Adrenal gland (tissue), 12 donors: ENCODE data around the gene HMOX2. TPM values are rescaled to one million over a fixed set of nuclear protein-coding genes. Genes with fewer than 3 reads are reported as not detected.

Source experiments
- DNase-seq, 7 donors: peaks; one replicate each; pipeline ENCODE4 v3.0.0-alpha.2; 2019 to 2020
- H3K27ac ChIP-seq, 5 donors: fragments of 200-600 bp; sonication (generic) in 4 of 5; 1 replicate in 3 of 5; 2 replicates in 2 of 5; pipeline versions ENCODE4 v1.5.1 to v1.8.0; 2016 to 2020; ENCODE audit warnings: mild to moderate bottlenecking in 1 of 5
- H3K27me3 ChIP-seq: fragments of 200-600 bp; 2 replicates; pipeline ENCODE4 v1.8.0; 2021
- H3K36me3 ChIP-seq, 2 donors: fragments of 200-600 bp; replicated peaks in 1 of 2; 1 replicate in 1 of 2; 2 replicates in 1 of 2; pipeline versions ENCODE4 v1.5.1 to v1.8.0; 2018 to 2022
- H3K4me1 ChIP-seq, 2 donors: fragments of 200-600 bp; replicated peaks in 1 of 2; 1 replicate in 1 of 2; 2 replicates in 1 of 2; pipeline versions ENCODE4 v1.5.1 to v1.8.0; 2018 to 2021
- H3K4me3 ChIP-seq, 4 donors: fragments of 200-600 bp; sonication (generic) in 3 of 4; one replicate each; pipeline ENCODE4 v1.5.1; 2016 to 2018
- H3K9me3 ChIP-seq, 3 donors: fragments of 200-600 bp; sonication (generic) in 1 of 3; replicated peaks in 1 of 3; 1 replicate in 2 of 3; 2 replicates in 1 of 3; pipeline versions ENCODE4 v1.5.1 to v1.8.0; 2016 to 2021
- POLR2A ChIP-seq, 2 donors: fragments of 450-650 bp; IDR thresholded peaks; one replicate each; pipeline ENCODE4 v1.6.1; 2017; ENCODE audit warnings: antibody characterized with exemption in 2 of 2, mild to moderate bottlenecking in 2 of 2, moderate library complexity in 1 of 2
- WGBS, 4 donors: extraction: QIAGEN DNeasy Blood & Tissue Kit in 2 of 4; methylation state at CpG; one replicate each; pipeline versions ENCODE4 v1.1.5 to v1.1.7; 2013 to 2017; 5-methylcytosine and 5-hydroxymethylcytosine counted together
- intact Hi-C, 2 donors: fragments of 100-400 bp; cut with DNase I; formaldehyde crosslinking; loops; one replicate each; pipeline versions ENCODE4 v1.14.1 to v1.15.0; 2022 to 2023
- polyA plus RNA-seq, 3 donors: library from polyadenylated mRNA; stranded (reverse); fragments of 200-250 nt in 2 of 3; fragments of 350-450 nt in 1 of 3; fragmentation: Illumina TruSeq in 1 of 3; extraction: RNeasy Lipid Tissue Mini Kit (QIAGEN cat#74804) in 1 of 3; gene quantifications; one replicate each; pipeline ENCODE4 v1.2.3, GENCODE V29; 2013 to 2014
- total RNA-seq, 9 donors: library from RNA; depleted of rRNA in 4 of 9; stranded (reverse); fragments of >200 nt in 4 of 9; fragments of 120-200 nt in 1 of 9; fragmentation: NEBNext Ultra II Directional in 1 of 9; extraction: Animal tissue kit (Norgen Biotek cat#: 25700) in 1 of 9; gene quantifications; one replicate each; pipeline versions ENCODE4 v1.1.0 to v1.2.4, GENCODE V29; 2013 to 2023
- TF ChIP-seq, protein P1 (sequence below), 6 experiments: fragments of 450-650 bp in 4 of 6; fragments of 200-600 bp in 2 of 6; sonication (generic) in 1 of 6; IDR thresholded peaks; 1 replicate in 5 of 6; 2 replicates in 1 of 6; pipeline versions ENCODE4 v1.5.1 to v1.8.0; 2016 to 2021; ENCODE audit warnings: antibody characterized with exemption in 6 of 6, mild to moderate bottlenecking in 2 of 6, moderate library complexity in 1 of 6
- donor health status: healthy with polysubstance abuse.
- donor health status: Bipolar disorder and iron deficiency.
- donor health status: DM: yes; HTN: yes; CAD: no.
- donor health status: DM: no; HTN: no; CAD: no.
- donor health status: DM: no; HTN: no; CAD: no.
- donor health status: DM: yes; HTN: yes; CAD: no.

HMOX2 gene
- total and polyA plus RNA-seq, 12 donors, result 36.1 to 114 (median 65.6) TPM

DNA sequence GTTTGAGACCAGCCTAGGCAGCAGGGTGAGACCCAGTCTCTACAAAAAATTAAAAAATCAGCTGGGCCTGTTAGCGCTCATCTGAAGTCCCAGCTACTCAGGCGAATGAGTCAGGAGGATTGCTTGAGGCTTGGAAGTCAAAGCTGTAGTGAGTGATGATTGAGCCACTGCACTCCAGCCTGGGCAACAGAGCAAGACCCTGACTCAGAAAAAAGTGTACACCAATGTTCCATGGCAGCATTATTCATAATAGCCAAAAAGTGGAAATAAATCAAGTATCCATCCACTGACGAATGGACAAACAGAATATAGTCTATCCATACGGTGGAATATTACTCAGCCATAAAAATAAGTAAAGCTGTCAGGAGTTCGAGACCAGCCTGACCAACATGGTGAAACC, 4.3 kb upstream of the HMOX2 start:
- intact Hi-C loops, result no loop called here
- no peaks in the 10 kb centered on the region for H3K27me3 ChIP-seq
- no peak overlapping the region for H3K27ac ChIP-seq

DNA sequence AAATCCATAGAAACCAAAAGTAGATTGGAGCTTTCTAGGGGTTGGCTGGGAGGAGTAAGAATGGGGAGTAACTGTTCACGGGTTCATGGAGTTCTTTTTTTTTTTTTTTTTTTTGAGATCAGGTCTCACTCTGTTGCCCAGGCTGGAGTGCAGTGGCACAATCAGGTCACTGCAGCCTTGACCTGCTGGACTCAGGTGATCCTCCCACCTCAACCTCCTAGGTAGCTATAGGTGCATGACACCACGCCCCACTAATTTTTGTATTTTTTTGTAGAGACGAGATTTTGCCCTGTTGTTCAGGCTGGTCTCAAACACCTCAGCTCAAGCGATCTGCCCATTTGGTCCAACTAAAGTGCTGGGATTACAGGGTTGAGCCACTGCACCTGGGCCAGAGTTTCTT, 3.3 kb upstream of the HMOX2 start:
- no peak for DNase-seq
- Histone ChIP-seq H3K27ac (no peak overlapping the region), H3K4me1 (peaks cover 0 to 32% of the 10 kb centered on the region in 2 donors), H3K4me3 (no peak overlapping the region), H3K9me3 (no peaks in the 10 kb centered on the region), H3K27me3 (no peaks in the 10 kb centered on the region), H3K36me3 (peaks cover 0 to 10% of the 10 kb centered on the region in 2 donors)
- TF ChIP-seq, protein P1, sequence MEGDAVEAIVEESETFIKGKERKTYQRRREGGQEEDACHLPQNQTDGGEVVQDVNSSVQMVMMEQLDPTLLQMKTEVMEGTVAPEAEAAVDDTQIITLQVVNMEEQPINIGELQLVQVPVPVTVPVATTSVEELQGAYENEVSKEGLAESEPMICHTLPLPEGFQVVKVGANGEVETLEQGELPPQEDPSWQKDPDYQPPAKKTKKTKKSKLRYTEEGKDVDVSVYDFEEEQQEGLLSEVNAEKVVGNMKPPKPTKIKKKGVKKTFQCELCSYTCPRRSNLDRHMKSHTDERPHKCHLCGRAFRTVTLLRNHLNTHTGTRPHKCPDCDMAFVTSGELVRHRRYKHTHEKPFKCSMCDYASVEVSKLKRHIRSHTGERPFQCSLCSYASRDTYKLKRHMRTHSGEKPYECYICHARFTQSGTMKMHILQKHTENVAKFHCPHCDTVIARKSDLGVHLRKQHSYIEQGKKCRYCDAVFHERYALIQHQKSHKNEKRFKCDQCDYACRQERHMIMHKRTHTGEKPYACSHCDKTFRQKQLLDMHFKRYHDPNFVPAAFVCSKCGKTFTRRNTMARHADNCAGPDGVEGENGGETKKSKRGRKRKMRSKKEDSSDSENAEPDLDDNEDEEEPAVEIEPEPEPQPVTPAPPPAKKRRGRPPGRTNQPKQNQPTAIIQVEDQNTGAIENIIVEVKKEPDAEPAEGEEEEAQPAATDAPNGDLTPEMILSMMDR (IDR thresholded peaks at IDR 0.05), result no peak
- no peak for TF ChIP-seq POLR2A (IDR thresholded peaks at IDR 0.05)
- WGBS, 4 donors, result 62 to 79% (median 76%) methylated on average over 4 of the region's 4 CpGs
- intact Hi-C loops, result no loop called here

More for the DNA sequence above, 4.3 kb upstream of the HMOX2 start:
- TF ChIP-seq, protein P1 (IDR thresholded peaks at IDR 0.05), result no peak
- no peak for TF ChIP-seq POLR2A (IDR thresholded peaks at IDR 0.05)
- WGBS, 4 donors, result 89 to 95% (median 93%) methylated on average over 5 of the region's 5 CpGs
- Histone ChIP-seq H3K4me3 (no peak overlapping the region), H3K4me1 (peaks cover 0 to 21% of the 10 kb centered on the region in 2 donors), H3K9me3 (no peaks in the 10 kb centered on the region), H3K36me3 (peaks cover 0 to 19% of the 10 kb centered on the region in 2 donors)
- no peak for DNase-seq

DNA sequence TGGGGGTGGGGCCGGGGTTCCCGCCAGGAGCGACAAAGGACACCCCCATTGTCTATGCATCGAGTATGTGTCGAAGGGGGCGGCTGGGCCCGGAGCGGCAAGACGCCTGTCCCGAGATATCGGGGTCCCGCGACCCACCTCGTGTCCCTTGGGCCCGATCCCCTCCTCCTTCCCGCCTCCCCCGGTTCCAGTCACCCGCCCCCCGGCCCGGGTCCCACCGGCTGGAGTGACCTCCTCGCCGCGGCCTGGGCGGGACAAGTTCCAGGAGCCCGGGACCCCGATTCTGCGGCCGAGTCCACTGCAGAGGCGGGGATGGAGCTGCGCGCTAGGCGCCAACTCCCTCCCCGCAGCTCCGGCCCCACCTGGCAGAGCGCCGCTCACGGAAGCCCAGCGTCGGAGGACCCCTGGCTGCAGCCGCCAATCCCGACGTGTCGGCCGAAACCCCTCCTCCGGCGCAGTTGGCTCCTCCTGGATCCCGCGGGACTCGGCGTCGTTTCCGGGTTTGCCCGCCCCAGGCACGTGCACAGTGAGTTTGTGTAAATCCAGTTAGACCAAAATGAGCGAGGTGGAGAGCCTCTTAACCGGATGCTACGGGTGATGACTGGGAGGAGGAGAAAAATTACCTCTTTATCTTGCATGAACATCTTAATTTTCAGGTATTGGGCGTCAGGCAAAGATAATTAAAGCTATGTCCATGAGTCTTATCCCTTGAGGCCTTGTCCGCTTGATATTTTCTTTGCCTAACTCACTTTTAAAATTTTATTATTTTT, 1.8 kb upstream of the HMOX2 start, which contains the start of gene NMRAL1:
Gene NMRAL1 (minus strand): TSS at position 434 of the 770 bp plus-strand sequence. CDS start 493 bp downstream, outside the sequence.
- TF ChIP-seq, protein P1 (IDR thresholded peaks at IDR 0.05), result no peak
- peak in 1 of 2 donors; percentile 65 for TF ChIP-seq POLR2A (IDR thresholded peaks at IDR 0.05)
- intact Hi-C loops, result no loop called here
- WGBS, 4 donors, result 2 to 13% (median 7%) methylated on average over 8 to 59 of the region's 60 CpGs
- H3K27me3 ChIP-seq, result no peaks in the 10 kb centered on the region
- H3K36me3 ChIP-seq, result peaks cover 0 to under 1% of the 10 kb centered on the region in 2 donors
- H3K4me3 ChIP-seq, result peak within 1 kb of the TSS in 3 of 4 donors; percentile 44 to 82 (median 45)
- DNase-seq, result peak; percentile 82 to 94 (median 90)
- H3K27ac ChIP-seq, result peak within 1 kb of the TSS in 4 of 5 donors; percentile 20 to 90 (median 54)
- H3K9me3 ChIP-seq, result no peaks in the 10 kb centered on the region
- peaks cover 0 to 33% of the 10 kb centered on the region in 2 donors for H3K4me1 ChIP-seq

DNA sequence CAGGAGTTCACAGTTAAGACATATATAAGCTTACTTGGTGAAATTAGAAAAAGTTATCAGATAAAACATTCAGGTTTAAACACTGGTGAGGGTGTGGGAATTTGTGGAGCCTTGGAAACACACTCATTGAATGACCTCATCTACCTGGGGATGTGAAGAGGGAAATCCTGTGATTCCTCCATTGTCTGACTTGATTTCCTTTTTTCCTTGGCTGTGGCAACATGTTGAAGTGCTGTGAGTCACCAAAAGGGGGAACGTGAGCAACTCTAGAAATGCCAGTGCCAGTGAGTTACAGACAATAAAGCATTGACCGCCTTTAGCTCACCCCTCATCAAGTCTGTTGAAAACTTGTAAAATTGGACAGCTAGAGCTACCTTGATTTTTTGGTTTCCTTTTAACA, 1.8 kb downstream of the HMOX2 start:
- DNase-seq, result no peak
- TF ChIP-seq, protein P1 (IDR thresholded peaks at IDR 0.05), result peak in 1 of 6 experiments; percentile 17
- TF ChIP-seq POLR2A (IDR thresholded peaks at IDR 0.05), result no peak
- Histone ChIP-seq H3K4me1 (peaks cover 6 to 42% of the 10 kb centered on the region in 2 donors), H3K9me3 (no peaks in the 10 kb centered on the region), H3K27me3 (no peaks in the 10 kb centered on the region), H3K27ac (peak overlapping the region in 2 of 5 donors; percentile 4 to 7), H3K36me3 (no peaks in the 10 kb centered on the region), H3K4me3 (no peak overlapping the region)
- intact Hi-C loops, result no loop called here
- WGBS, 4 donors, result 43 to 50% (median 46%) methylated on average over 2 of the region's 2 CpGs
